Testis (tissue), 3 donors: ENCODE results near the gene CEBPE. TPM values are rescaled to one million over a fixed set of nuclear protein-coding genes. Genes with fewer than 3 reads are reported as not detected.

Source experiments
- DNase-seq: peaks from one replicate; pipeline ENCODE4 v3.0.0-alpha.2; 2019
- H3K27ac ChIP-seq, 2 donors: fragments of 200-600 bp; sonication (generic); one replicate each; pipeline ENCODE4 v1.5.1; 2019
- H3K27me3 ChIP-seq: fragments of 200-600 bp; sonication (generic); one replicate; pipeline ENCODE4 v1.5.1; 2019
- H3K36me3 ChIP-seq: fragments of 200-600 bp; sonication (generic); one replicate; pipeline ENCODE4 v1.5.1; 2017; ENCODE audit warnings: low read depth; ENCODE audit errors: missing control alignments
- H3K4me1 ChIP-seq: fragments of 200-600 bp; sonication (generic); one replicate; pipeline ENCODE4 v1.5.1; 2019
- H3K4me3 ChIP-seq, 2 donors: fragments of 200-600 bp; sonication (generic); one replicate each; pipeline ENCODE4 v1.5.1; 2017 to 2019
- H3K9me3 ChIP-seq: fragments of 200-600 bp; sonication (generic); one replicate; pipeline ENCODE4 v1.5.1; 2017
- CTCF ChIP-seq, 3 experiments: fragments of 450-650 bp in 2 of 3; fragments of 200-600 bp in 1 of 3; sonication (generic) in 1 of 3; IDR thresholded peaks; one replicate each; pipeline ENCODE4 v1.5.1; 2016 to 2019; ENCODE audit warnings: antibody characterized with exemption in 3 of 3, mild to moderate bottlenecking in 2 of 3, moderate library complexity in 1 of 3
- POLR2A ChIP-seq: fragments of 450-650 bp; IDR thresholded peaks from one replicate; pipeline ENCODE4 v1.6.1; 2017; ENCODE audit warnings: antibody characterized with exemption, mild to moderate bottlenecking, moderate library complexity
- WGBS, 2 donors: methylation state at CpG; one replicate each; pipeline ENCODE4 v1.1.5; 2018; 5-methylcytosine and 5-hydroxymethylcytosine counted together
- intact Hi-C: fragments of 100-400 bp; cut with DNase I; formaldehyde crosslinking; loops from one replicate; pipeline ENCODE4 v1.15.1; 2023; ENCODE audit warnings: low total_unique reads
- polyA plus RNA-seq: library from polyadenylated mRNA; stranded (reverse); fragments of 350-450 nt; fragmentation: Illumina TruSeq; extraction: RNeasy Lipid Tissue Mini Kit (QIAGEN cat#74804); gene quantifications from one replicate; pipeline ENCODE4 v1.2.3, GENCODE V29; 2014; ENCODE audit warnings: low read depth, low replicate concordance; ENCODE audit not compliant: insufficient read depth
- total RNA-seq, 2 donors: library from RNA; depleted of rRNA; stranded (reverse); fragments of >200 nt; gene quantifications; one replicate each; pipeline ENCODE4 v1.2.3, GENCODE V29; 2016

CEBPE gene
- total and polyA plus RNA-seq, 3 donors from 2014 or later, result 0.19 to 0.24 TPM; not detected in 1

GRCh38 chr14:23137192-23137812, 18.2 kb upstream of the CEBPE start:
- no peak overlapping the region for H3K27ac ChIP-seq
- no peak for TF ChIP-seq POLR2A
- no peak for TF ChIP-seq CTCF (IDR thresholded peaks at IDR 0.05)

GRCh38 chr14:23136566-23137133, 17.6 kb upstream of the CEBPE start:
- 91 to 92% methylated on average over 12 to 16 of the region's 16 CpGs for WGBS, 2 donors
- Histone ChIP-seq H3K27ac (no peak overlapping the region), H3K9me3 (no peaks in the 10 kb centered on the region), H3K36me3 (no peaks in the 10 kb centered on the region), H3K27me3 (no peaks in the 10 kb centered on the region), H3K4me1 (no peaks in the 10 kb centered on the region), H3K4me3 (no peak overlapping the region)
- intact Hi-C loops, result no loop called here
- TF ChIP-seq CTCF (IDR thresholded peaks at IDR 0.05), result no peak
- no peak for TF ChIP-seq POLR2A
- DNase-seq, result no peak

More at GRCh38 chr14:23137192-23137812, 18.2 kb upstream of the CEBPE start:
- no peaks in the 10 kb centered on the region for H3K27me3 ChIP-seq
- DNase-seq, result no peak
- intact Hi-C loops, result no loop called here
- no peaks in the 10 kb centered on the region for H3K4me1 ChIP-seq
- H3K36me3 ChIP-seq, result no peaks in the 10 kb centered on the region
- no peak overlapping the region for H3K4me3 ChIP-seq
- WGBS, 2 donors, result 84 to 95% methylated on average over 9 to 11 of the region's 11 CpGs
- no peaks in the 10 kb centered on the region for H3K9me3 ChIP-seq

- H3K27ac ChIP-seq, result no peak overlapping the region
- no peaks in the 10 kb centered on the region for H3K36me3 ChIP-seq
- WGBS, 2 donors, result 90 to 97% methylated on average over 8 of the region's 8 CpGs
These were observed 13.9 kb upstream of the CEBPE start for GRCh38 chr14:23132970-23133369.

GRCh38 chr14:23131482-23131881, 12.4 kb upstream of the CEBPE start:
- Histone ChIP-seq H3K27ac (no peak overlapping the region), H3K4me1 (peaks cover under 1% of the 10 kb centered on the region), H3K4me3 (no peak overlapping the region), H3K36me3 (no peaks in the 10 kb centered on the region), H3K27me3 (no peaks in the 10 kb centered on the region), H3K9me3 (no peaks in the 10 kb centered on the region)
- no peak for TF ChIP-seq CTCF (IDR thresholded peaks at IDR 0.05)
- TF ChIP-seq POLR2A, result no peak
- DNase-seq, result no peak
- intact Hi-C loops, result no loop called here
- 89 to 96% methylated on average over 4 to 5 of the region's 5 CpGs for WGBS, 2 donors

More at GRCh38 chr14:23132970-23133369, 13.9 kb upstream of the CEBPE start:
- no peaks in the 10 kb centered on the region for H3K27me3 ChIP-seq
- no peak for DNase-seq
- H3K4me3 ChIP-seq, result no peak overlapping the region
- TF ChIP-seq POLR2A, result no peak
- no peak for TF ChIP-seq CTCF (IDR thresholded peaks at IDR 0.05)
- no peaks in the 10 kb centered on the region for H3K4me1 ChIP-seq
- H3K9me3 ChIP-seq, result no peaks in the 10 kb centered on the region
- intact Hi-C loops, result no loop called here

GRCh38 chr14:23130871-23131270, 11.8 kb upstream of the CEBPE start:
- Histone ChIP-seq H3K27me3 (no peaks in the 10 kb centered on the region), H3K9me3 (no peaks in the 10 kb centered on the region), H3K4me3 (no peak overlapping the region), H3K27ac (no peak overlapping the region), H3K36me3 (no peaks in the 10 kb centered on the region), H3K4me1 (peaks cover 7% of the 10 kb centered on the region)
- TF ChIP-seq POLR2A, result no peak
- no peak for TF ChIP-seq CTCF (IDR thresholded peaks at IDR 0.05)
- DNase-seq, result no peak
- intact Hi-C loops, result no loop called here
- WGBS, 2 donors, result 69 to 74% methylated on average over 3 of the region's 3 CpGs
